ENCODE results near the gene KRT84.

DNA sequence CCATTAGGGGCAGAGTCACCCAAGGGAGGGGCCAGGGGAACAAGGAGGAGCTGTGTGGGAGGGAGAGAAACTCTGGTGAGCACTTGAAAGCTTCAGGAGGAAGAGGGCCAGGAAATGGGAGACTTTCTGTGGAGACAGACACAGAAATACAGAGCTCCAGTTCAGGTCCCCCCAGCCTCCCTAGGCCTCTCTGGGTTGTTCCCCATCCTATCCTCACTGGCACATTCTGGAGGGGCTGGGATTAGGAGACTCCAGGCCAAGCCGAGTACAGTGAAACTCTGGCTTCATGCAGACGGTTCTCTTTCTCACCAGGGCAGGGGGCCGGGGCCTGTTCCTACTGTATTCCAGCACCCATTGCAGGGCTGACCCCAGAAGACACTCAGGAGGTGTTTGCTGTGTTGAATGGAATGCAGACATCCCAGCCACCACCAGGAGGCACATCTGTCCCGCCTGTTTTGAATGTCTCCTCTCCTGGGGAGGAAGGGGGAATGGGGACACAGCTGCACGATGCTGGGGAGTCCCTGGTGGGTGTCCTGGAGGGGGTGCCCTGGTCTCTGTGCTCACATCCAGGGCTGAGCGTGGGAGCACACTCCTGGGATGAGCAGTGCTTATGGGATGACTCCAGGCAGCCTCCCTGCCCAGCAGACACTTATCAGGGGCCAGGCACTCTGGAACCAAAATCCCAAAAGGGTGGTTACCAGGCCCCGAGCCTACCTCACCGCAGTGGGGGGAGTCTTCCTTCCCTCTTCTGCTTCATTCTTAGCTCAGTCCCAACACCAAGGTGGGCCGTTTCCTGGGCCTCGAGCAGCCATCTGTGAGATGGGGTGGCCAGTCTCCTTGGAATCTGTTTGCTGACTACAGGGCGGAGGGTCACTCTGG lies 5.5 kb upstream of the KRT84 start:
- TF ChIP-seq, protein P1, sequence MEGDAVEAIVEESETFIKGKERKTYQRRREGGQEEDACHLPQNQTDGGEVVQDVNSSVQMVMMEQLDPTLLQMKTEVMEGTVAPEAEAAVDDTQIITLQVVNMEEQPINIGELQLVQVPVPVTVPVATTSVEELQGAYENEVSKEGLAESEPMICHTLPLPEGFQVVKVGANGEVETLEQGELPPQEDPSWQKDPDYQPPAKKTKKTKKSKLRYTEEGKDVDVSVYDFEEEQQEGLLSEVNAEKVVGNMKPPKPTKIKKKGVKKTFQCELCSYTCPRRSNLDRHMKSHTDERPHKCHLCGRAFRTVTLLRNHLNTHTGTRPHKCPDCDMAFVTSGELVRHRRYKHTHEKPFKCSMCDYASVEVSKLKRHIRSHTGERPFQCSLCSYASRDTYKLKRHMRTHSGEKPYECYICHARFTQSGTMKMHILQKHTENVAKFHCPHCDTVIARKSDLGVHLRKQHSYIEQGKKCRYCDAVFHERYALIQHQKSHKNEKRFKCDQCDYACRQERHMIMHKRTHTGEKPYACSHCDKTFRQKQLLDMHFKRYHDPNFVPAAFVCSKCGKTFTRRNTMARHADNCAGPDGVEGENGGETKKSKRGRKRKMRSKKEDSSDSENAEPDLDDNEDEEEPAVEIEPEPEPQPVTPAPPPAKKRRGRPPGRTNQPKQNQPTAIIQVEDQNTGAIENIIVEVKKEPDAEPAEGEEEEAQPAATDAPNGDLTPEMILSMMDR (IDR thresholded peaks at IDR 0.05) = peak in 3 of 6 experiments; percentile 43 to 57 (median 44)
- TF ChIP-seq POLR2AphosphoS5 (IDR thresholded peaks at IDR 0.05) = no peak
